ENCODE results near the gene SOX8.

- TF ChIP-seq KLF9 (tag by site-specific recombination; IDR thresholded peaks at IDR 0.05; ENCODE audit: low read depth) (no peak), ZNF26 (tag by site-specific recombination; IDR thresholded peaks at IDR 0.05) (no peak), ZBTB6 (tag by site-specific recombination; IDR thresholded peaks at IDR 0.05) (no peak)
Observed at GRCh38 chr16:932831-933330, 48.7 kb upstream of the SOX8 start.

Data from HEK293 (cell line).